DMS79 (cell line): Measurements from ENCODE around the gene CAMK1D.
"Not testable (repeated sequence)": the region's sequence is repeated elsewhere in the genome, so short reads cannot be mapped to it uniquely, and the experiment has no call there.

Experiments used
- DNase-seq: peaks from one replicate; lab custom pipeline; 2025; lab: John Stamatoyannopoulos, UW

The CAMK1D gene

DNA sequence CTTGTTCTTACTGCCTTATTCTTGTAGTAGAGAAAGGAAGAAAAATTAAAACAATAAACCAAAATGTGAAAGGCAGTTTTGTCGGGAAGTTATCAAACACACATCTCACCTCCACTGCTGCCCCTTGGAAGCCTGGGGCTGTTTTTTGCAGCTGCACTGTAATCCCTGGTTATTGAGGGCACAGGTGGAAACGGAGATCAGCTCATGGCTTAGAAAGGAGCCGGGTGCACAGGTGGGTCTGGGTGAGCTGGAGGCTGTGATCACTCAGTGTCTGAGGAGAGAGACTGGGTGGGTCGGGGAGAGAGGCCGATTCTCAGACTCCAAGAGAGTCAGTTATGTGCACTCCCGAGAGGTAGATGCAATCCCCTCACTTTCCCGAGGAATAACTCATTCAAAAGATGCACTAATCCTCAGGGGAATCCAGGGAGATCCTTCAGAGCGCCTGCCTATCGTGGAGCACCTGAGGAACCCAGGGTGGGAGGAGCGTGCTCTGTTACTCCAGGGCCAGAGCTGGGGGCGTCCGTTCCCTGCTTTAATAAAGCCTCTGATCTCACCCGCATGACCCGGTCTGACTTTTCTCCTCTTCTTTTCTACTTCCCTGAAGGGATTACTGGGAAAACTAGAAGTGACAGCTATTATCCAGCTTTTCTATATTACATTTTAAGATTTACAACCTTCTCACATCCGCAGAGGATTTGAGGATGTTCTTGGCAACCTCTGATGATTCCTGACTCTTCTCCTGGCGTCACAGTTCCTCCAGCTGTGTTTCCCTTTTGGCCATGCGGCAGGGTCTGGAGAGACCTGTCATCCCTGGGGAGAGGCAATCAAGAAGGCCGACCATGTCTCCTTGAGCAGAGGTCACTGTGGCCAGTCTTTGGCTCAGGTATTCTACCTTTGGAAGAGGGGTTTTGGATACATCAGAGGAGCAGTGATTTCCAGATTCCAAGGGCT, 82.1 kb downstream of the CAMK1D start:
- no peak for DNase-seq

DNA sequence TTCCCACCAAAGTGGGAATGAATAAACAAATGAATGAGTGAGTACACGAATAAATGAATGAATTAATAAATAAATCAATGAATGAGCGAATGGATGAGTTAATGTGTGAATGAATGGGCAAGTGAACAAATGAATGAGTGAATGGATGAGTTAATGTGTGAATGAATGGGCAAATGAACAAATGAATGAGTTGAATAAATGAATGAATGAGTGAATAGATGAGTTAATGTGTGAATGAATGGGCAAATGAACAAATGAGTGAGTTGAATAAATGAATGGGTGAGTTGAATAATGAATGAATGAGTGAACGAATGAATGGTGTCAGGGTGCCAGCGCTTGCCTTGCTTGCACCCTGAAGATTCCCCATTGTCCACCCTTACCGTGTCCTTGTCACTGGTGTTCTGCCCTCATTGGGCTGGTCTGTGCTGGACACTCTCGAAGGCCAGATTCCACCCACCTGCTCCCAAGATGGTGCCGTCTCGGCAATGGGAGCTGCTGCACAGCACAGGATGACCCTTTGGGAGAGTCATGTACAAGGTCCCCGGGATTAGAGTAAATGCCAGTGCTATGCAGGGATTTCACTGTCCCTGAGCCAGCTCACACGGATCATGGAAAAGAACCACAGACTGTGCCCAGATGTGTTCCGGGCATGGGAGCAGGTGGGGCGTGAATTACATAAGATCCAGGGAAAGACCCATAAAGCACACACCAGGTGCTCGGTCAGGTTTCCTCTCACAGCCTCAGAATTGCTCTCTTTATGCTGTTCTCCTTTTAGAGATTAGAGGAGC, 83.2 kb downstream of the CAMK1D start:
- peak; percentile 21 for DNase-seq

DNA sequence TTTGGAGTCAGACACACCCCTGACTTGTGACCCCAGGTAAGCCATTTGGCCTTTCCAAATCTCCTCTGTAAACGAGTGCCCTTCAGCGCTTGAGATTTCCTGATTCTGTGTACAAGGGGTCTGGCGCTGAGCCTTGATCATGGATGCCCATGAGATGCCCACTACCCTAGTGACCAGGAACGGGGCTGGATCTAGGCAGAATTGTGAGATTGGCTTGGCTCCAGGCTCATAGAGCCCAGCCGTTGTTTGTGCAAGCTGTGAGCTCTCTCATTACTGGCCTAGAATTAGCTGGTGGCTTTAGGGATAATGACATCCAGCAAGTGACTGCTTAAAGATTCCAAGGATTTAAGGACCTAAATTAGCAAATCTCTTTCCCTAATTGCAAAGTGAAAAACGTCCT, 84.9 kb downstream of the CAMK1D start:
- DNase-seq, result no peak

DNA sequence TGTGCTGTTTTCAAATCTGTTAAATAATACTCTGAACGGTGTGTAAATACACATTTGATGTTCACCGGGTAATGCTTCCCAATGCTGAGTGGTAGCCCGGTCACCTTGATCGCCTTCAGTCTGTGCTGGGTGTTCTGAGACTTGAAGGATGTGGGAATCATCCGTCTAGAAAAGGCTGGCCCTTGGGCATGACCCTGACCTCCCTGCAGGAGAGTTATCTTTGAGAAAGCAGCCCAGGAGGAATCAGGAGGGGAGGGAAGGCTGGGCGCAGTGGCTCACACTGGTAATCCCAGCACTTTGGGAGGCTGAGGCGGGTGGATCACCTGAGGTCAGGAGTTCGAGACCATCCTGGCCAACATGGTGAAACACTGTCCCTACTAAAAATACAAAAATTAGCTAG, 85.3 kb downstream of the CAMK1D start:
- not testable (repeated sequence) for DNase-seq

DNA sequence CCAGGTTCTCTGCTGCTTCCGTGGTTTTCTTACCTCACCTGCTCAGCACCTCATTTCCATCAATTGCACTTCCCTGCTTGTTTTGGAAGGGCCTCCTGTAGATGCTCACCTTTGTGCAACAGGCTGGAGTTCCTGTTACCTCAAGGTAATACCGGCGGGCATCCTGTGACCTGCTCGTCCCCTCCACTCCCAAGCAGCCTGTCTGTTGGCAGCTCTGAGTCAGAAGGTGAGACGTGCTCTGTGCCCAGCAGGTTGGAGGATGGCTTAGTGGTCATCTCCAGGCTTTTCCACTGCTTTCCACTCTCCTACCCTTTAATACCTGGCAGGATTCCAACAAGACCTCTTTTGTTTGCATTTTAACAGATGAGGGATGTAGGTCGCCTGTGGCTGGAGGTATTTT, 86.0 kb downstream of the CAMK1D start:
- peak; percentile 30 for DNase-seq

DNA sequence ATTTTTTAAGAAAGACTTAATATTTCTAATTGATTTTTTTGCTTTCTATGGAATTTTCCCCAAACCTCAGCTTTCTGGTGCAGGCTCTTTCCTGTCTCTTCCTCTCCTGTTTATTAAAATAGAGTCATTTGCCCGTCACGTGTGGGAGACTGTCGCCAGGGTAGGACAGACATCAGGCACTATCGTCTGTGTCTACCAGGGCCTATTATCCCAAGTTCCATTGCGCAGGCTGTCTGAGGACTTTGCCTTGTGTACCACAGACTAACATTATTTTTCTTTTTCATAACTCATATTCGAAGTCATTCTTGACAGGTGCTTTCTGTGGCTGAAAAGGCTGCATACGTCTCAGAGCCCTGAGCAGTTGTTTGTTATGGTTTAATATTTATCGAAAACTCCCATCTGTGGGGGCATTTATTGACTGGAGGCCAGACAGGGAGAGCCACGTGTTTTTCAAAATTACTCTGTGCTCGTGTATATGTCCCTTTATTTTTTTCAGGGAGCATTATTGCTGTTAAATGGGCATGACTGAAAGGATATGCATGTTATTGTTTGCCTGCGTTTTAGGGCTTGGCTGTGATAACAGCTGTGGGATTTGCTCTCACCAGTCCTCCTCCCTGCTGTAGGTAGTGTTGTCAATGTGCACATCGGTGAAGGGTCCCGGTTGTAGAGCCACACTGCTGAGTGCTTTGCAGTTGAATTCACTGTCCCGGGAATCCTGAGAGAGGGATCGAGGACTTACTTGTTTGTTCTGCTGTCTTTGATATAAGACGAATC, 89.8 kb downstream of the CAMK1D start:
- no peak for DNase-seq

DNA sequence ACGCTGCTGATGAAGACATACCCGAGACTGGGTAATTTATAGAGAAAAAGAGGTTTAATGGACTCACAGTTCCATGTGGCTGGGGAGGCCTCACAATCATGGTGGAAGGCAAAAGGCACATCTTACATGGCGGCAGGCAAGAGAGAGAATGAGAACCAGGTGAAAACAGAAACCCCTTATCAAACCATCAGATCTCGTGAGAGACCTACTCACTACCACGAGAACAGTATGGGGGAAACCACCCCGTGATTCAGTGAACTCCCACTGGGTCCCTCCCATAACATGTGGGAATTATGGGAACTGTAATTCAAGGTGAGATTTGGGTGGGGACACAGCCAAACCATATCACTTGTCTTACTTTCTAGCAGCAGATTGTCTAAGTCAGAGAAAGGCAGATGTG, 90.4 kb downstream of the CAMK1D start:
- not testable (repeated sequence) for DNase-seq

DNA sequence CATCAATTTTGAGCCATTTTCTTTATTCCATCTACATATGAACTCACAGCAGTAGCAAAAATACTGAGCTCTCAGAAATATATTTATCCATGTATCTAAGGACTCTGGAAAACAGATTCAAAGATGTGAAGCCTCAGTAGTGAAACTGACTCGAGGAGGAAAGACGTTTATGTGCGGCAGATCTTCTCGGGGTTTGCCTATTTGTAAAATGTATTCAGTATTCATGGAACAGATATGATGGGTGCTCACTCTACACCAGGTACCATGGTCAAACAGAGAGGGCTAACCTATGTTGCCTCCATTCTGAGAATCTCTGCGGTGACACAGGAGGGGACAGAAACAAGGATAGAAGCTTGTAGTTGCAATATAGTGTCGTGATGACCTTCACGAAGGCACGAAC, 93.7 kb downstream of the CAMK1D start:
- DNase-seq, result no peak

DNA sequence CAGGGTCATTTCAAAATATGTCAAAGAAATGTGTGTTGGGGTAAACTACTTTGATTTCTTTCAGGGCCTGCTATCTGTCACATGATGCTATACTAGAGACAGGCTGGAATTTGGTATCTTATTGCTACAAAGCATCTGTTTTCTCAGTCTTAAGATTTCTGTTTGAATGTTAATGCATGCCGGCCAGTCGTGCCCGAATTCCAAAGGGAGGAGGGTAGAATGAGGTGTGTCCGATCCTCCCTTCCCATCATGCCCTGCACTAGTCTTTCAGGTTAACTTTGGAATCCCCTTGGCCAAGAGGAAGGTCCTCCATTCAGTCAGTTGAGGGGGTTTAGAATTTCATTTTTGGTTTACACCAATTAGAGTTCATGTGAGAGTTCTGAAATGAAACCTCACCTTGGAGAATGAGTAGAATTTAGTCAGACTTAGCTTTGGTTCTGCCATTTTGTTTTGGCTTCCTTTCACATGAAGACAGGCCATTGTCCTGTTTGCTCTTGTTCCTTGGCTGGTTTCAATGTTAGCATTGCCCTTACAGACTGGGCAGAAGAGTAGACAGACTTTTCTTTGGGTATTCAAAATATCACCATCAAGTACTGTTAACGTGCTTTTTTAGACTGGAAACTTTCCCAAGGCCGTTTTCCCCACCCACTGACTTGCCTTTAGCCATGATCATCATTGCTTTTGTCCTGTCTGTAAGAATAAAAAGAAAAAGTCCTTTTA, 95.8 kb downstream of the CAMK1D start:
- DNase-seq, result no peak

DNA sequence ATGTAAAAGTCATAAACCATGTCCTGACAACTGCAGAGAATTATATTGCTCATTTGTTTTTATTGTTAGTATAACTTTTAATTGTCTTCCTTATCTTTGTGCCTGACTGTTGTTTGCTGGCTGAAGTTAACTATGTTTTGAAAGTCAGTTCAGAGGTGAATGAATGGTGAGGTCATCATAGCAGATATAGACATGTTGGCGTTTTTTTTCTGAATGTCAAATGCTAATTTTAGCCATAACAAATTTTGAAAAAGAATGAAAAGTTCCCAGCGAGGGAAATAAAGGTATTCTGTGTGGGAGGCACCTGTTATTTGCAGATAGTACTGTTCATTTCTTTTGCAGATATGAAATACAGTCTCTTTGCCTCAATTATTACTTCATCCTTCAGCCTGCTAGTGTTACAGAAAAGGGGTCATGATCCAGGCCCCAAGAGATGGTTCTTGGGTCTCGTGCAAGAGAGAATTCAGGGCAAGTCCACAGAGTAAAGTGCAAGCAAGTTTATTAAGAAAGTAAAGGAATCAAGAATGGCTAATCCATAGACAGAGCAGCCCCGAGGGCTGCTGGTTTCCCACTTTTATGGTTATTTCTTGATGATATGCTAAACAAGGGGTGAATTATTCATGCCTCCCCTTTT, 96.5 kb downstream of the CAMK1D start:
- no peak for DNase-seq

DNA sequence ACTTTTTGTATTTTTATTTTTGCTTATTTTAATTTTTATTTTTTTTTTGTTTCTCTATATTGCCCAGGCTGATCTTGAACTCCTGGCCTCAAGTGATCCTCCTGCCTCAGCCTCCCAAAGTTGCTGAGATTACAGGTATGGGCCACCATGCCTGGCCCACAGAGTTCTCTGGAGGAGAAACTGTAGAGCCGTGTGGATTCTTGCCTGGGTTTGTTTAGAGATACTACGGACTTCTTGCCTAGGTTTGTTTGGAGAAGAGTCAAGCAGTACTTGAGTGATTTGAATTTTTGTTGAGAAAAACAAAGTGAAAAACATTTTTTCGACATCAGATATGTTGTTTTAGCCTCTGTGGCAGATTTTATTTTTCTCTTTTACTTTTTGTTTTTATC, 99.0 kb downstream of the CAMK1D start:
- DNase-seq, result no peak

DNA sequence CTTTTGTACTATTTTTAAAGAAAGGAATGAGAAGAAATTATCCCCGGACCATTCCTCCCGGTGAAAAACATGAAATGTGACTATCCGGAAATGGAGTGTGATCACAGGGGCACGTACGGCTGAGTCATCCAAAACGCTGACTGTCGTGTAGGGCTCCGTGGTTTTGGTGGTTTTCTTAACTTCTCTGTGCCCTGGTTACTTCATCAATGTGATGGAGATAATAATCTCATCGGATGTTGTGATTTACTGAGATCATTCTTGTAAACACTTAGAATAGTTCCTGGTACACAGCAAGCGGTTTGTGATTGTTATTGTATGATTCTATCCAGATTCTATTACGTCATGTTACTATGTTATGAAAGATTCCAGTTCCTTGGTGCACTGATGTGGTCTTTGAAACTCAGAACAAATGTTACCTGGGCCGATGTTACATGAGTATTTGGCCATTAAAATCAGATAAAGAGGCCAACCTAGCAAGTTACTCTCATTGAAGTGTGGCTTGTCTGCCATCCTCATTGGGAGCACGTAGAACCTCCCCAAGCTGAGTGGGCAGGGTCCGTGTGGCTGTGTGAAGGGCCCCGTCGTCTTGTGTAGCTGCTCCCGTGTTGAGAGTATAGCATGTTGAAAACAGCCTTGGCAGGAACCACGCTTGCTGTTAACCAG, 99.5 kb downstream of the CAMK1D start:
- DNase-seq, result no peak

DNA sequence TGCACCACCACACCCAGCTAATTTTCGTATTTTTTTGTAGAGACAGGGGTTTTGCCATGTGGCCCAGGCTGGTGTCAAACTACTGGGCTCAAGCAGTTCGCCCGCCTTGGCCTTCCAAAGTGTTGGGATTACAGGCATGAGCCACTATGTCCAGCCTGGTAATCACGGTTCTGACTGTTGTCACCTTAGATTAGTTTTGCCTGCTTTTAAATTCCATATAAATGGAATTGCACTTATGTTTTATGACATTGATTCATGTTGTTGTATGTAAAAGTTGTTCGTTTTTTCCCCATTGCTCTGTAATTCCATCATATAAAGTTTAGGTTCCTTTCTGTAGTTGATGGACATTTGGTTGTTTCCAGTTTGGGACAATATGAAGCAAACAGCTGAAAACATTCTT, 106.0 kb downstream of the CAMK1D start:
- DNase-seq, result no peak

DNA sequence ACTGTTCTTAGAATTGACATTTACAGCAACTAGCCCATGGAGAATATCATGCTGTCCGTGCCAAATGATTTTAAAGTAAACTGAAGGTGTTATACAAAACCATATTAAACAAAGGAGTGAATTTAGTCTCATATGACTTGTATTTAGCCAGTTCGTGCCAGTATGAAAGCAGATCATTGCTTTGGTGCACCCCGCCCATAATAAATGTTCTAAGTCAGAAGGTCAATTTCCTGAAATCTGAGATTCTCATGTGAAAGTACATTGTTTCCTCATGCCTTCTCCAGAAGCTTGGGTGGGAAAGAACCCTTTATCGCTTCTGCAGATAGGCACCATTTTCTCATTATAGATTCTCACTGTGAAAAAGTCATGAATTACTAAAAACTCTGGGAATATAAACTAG, 106.4 kb downstream of the CAMK1D start:
- DNase-seq, result no peak

DNA sequence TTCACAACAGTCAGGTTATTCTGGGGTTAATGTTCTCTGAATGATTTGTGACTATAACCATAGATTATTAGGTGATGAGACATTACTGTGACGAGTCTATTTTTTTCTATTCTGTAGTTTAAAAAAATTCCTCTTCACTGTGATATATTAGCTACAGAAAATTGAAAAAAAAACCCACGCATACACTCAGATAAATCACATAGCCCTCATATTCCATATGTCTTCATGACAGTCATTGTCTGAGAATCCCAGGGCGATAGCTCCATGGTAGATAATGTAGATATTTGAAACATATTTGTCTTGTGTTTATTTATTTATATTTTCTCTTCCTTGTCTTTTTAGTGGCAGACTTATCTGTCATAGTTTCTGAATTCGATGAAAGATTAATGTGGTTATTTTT, 110.0 kb downstream of the CAMK1D start:
- DNase-seq, result no peak

DNA sequence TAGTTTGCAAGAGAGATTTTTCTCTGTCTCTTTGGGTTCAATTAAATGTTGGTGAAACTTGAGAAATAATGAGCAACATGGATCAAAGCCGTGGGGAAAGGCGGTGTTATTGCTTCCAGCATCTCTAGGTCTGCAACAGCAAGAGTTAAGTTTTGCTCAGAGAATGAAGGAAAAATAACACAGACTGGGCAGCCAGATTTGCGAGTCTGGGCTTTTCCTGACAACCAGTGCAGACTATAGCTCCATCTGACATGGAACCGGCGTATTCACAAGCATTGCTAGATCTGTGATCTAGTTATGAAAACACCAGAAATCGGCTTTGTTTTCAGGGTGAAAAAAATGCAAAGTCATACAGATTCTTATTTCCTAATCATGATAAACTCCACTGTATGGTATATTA, 110.4 kb downstream of the CAMK1D start:
- DNase-seq, result no peak

DNA sequence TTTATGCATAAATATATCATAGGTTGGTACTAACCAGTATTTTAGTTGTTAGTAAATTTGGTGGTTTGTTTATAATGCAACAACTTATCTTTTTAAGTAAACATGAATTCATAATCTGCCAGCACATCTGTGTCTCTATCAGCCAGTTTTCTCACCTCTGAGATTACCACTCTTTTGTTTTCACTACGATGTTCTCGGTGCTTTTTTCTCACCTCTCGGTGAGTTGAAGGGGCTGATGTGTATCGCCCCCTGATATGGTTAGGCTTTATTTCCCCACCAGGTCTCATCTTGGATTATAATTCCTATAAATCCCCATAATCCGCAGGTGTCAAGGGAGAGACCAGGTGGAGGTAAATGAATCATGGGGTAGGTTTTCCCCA, 114.1 kb downstream of the CAMK1D start:
- DNase-seq, result no peak

DNA sequence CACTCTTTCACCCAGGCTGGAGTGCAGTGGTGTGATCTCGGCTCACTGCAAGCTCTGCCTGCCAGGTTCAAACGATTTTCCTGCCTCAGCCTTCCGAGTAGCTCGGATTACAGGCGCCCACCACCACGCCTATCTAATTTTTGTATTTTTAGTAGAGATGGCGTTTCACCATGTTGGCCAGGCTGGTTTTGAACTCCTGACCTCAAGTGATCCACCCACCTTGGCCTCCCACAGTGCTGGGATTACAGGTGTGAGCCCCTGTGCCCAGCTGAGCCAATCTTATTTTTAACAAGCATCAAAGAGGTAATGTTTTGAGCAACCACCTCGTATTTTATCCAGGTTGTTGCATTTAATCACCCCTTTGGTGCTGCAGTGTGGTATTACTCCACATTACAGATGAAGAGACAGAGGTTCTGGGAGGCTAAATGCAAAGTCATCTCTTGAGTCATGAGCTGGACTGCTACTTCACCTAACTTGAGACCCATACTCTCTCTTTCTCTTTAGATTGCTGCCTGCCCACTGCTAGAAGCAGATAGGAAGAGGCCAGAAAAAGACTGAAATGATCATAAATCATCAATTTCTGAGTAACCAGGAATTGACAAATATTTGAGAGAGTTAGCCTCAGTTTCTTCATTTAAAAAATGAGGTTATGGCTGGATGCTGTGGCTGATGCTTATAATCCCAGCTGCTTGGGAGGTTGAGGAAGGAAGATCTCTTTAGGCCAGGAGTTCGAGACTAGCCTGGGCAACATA, 116.2 kb downstream of the CAMK1D start:
- DNase-seq, result no peak

DNA sequence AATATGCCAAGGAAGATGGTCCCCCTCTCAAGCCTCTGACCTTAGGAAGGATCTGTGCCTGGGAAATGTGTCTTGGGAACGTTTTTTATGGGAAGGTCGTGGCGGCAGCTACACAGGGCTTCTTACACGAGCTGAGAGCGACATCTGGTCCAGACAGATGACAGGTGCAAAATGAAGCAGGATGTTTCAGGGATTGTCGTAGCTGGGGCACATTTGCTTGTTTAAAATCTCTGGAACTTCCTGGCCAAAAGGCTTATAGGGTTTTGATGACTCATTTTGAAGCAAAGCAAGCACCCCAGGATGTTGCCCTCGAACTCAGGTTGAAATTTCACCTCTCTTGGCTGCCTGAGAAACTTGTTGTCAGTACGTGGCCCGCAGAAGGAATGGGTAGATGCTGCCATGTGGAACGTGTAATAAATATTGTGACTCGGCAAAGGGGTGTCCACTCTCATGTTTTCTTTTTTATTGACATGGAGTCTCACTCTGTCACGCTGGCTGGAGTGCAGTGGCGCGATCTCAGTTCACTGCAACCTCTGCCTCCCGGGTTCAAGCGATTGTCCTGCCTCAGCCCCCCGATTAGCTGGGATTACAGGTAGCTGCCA, 117.5 kb downstream of the CAMK1D start:
- DNase-seq, result no peak

DNA sequence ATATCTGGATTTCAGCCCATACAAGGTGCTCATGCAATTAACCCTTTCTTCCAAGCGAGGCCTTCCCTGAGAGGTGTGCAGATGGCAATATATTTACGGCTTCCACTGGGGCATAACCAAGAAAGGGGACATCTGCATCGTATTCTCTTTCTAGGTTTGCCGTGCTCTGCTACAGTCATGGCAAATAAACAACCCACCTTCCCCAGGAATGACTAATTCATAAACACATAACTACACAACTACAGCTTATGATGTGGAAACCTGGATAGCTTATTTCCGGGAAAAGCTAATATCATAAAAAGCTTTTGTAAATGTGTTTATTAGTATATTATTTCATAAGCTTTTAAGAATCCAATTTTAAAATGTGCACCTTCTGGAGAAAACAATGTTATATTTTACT, 120.0 kb downstream of the CAMK1D start:
- no peak for DNase-seq
